GM18507 (cell line): ENCODE data around the gene CRELD2.

ENCODE experiments used
- DNase-seq: peaks from one replicate; pipeline ENCODE4 v3.0.0; 2011; ENCODE audit warnings: low read depth; ENCODE audit not compliant: insufficient read length; ENCODE audit errors: extremely low spot score
- FAIRE-seq: peaks from 2 replicates; lab custom pipeline; 2011; peaks lifted over from hg19 to GRCh38; lab: Jason Lieb, UNC

CRELD2 gene

DNA sequence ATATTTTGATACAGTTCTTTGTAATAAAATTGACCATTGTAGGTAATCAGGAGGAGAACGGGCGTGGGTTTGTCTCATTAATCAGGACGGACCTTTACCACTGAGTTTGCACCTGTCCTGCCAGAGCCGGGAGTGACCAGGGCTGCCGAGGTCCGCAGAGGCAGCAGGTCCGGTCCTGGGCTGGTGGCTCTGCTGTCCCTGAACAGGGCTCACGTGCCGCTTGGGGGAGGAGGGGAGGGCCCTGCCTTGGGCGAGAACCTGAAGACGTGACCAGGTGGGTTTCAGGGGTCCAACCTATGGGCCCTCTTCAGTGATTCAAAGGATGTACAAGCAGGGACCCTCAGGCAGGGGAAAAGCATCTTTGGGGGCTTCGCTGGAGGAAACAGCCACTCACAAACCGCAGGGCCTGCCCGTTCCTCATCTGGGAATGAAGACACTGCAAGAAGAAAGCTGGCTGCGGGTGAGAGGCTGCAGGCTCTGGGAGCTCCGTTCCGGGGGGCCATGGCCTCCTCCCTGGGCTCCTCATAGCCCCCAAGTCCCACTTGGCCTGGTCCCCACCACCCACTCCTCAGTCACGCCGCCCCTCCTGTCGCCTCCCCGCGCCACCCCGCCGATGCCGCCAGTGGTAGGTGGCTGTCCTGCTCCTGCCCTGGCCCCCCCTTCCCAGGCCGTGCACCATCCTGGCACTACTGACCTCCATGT lies 9.2 kb downstream of the CRELD2 start:
- FAIRE-seq = no peak
- no peak for DNase-seq

DNA sequence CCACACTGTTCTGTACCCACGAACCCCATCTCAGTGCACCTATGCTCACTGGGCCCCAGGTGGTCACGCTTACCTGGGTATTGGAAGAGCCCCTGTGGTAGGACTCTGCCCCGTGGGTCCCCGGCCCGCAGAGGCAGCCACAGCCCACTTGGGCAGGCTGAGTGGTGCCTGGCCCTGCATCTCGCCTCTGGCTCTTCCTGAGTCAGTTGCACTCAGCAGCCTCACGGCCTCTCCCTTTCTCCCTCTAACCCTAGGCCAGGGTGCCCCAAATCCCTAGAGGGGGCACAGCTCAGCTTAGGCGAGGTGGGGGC lies 9.7 kb downstream of the CRELD2 start:
- FAIRE-seq (no peak), DNase-seq (no peak)

DNA sequence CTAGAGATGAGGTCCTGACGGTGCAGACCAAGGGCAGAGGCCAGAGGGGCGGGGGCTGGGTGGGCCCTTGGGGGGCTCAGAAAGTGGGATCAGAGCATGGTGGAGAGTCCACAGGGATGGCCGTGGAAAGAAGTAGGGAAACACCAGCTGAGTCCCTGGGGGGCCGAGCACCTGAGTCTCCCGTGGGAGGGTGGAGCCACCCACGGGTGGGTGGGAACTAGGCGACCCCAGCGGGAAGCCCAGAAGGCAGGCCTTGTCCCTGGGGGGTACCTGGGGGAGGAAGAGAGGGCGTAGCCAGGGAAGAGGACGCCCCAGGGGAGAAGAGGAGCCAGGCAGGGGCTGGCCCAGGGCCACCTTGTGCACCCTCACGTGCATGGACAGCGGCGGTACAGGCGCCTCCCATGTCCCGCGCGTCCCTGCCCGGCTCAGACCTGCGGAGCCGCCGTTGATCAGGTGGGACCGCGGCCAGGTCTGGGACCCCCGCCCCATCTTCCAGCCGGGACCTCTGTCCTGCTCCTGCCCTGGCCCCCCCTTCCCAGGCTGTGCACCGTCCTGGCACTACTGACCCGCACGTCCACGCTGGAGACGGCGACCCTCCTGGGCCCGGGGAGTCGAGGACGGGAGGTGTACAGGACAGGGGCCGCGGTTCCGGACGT lies 10.2 kb downstream of the CRELD2 start:
- no peak for DNase-seq
- FAIRE-seq = no peak

DNA sequence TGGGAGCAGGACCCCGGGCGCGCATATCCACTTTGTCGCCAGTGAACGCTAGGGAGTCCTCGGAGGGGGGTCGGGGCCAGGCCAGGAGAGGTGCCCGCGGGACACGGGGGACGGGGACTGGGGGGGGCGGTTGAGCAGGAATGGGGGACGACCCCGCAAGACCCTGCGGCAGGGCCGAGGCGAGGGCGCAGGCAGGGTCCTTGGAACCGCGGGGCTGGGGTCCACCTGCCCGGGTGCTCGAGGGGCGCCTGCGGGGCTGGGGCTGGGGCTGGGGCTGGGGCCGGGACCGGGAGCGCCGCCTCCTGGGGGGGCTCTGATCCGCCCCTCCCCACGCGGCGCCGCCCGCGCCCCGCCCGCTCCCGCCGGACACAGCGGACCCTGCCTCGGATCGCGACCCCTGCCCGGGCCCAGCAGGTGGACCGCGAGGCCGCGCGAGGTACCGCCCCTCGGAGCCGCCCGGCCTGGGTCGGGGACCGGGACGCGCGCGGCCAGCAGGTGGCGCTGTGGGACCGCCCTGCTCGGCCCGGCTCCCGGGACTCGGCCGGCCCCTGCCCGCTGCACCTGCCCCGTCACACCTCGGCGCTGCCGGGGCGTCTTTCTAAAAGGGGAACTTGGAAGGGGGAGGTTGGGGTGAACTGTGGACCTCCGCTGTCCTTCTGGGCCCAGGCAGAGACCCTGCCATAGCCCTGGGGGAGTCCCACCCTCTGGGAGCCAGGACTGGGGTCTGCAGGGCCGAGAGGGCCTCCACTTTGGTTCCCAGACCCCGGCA lies 11.0 kb downstream of the CRELD2 start:
- DNase-seq = peak; percentile 63
- peak; percentile 77 for FAIRE-seq

DNA sequence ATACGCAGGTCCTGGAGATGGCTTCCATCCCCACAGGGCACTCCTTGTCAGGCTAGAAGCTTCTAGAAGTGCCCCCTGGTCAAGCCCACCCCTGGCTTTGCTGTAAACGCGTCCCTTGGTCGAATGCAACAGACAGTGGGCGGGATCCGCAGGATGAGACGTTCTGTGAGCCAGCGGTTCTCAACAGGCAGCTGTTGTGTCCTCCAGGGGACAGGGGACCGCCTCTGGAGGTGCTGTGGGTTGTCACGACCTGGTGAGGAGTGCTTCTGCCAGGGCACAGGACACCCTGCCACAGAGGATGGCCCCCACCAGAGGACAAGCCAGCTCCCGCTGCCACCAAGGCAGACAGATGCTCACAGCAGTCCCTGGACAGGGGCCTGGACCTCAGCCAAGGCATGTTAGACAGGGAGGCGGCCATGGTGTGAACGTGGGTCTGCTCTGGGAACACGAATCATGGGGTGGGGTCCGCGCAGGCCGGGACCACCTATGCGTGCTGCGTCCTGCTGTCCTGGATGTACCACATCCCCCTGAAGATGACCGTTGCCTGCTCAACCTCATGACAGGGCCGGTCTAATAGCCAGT lies 11.7 kb downstream of the CRELD2 start:
- no peak for FAIRE-seq
- DNase-seq = no peak

DNA sequence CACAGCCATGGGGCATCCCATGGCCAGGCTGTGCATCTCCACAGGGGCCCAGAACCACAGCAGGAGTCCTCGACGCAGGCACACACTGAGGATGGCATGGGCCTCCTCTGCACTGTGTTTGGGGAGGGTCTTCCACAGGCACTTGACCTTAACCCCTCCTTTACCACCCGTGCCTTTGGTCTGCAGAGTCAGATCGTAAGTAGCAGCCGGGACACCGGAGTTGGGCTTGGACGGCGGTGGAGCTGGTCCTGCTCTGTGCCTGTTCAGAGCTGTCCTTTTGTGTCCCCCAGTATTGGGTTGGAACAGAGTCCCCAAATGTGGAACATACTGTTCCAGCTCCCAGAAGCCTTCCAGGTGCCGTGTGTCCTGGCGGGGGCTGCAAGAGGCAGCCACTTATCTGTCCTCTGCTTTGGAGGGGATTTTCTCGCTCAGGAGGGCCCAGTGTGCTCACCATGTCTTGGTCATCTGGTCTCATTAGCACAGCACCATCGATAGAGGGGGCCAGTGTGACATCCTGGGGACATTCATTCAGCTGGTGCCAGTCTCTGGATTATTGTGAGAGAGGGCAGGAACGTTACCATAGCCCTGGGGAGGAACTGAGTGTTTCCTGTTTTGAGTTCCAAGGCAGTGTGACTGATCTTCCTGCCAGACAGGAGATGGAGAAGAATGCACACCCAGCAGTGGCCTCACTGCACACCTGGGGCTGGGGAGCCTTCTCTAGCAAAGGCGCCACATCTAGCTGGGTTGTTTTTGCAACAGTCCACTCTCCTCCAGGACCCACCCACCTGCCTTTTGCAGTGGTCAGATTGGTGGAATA lies 12.4 kb downstream of the CRELD2 start:
- DNase-seq = no peak
- peak; percentile 89 for FAIRE-seq

DNA sequence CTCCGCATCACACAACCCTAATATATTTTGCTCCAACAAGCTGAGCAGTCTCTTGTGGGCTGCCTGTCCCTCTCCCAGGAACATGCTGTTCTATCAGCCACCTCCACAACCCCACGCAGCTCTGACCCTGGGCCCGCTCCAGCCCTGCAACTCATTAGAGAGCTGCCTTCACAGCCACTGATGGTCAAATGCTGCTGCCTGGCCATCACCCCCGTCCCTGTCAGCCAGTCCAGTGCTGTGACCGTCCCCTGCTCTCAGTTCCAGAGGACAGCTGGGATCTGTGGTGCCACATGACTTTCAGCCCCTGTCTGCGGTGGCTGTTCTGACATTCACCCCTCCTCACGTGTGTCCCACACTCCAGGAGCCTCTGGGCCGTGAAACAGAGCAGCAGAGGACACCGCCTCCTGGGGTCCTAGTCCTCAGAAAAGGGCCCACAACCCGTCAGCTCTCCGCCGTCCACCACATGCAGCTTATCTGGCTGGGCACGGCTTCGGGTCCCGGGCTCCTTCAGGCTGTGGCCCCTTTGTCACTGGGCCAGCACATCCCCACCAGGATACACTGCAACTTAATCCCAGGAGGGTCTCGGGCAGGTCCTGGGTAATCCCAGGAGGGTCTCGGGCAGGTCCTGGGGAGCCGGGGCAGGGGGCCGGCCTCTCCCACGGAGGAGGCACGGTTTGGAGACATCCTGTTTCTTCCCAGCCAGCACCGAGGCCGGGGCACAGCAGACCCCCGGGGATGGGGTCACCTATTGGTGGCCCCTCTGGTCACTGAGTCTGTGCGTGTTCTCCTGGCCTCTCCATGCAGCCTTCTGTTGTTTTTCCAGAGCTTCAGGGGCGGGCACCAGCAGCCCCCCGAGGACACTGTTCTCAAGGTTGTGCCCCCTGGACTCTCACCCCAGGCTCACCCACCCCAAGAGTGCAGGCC lies 15.1 kb downstream of the CRELD2 start:
- FAIRE-seq = no peak
- no peak for DNase-seq

DNA sequence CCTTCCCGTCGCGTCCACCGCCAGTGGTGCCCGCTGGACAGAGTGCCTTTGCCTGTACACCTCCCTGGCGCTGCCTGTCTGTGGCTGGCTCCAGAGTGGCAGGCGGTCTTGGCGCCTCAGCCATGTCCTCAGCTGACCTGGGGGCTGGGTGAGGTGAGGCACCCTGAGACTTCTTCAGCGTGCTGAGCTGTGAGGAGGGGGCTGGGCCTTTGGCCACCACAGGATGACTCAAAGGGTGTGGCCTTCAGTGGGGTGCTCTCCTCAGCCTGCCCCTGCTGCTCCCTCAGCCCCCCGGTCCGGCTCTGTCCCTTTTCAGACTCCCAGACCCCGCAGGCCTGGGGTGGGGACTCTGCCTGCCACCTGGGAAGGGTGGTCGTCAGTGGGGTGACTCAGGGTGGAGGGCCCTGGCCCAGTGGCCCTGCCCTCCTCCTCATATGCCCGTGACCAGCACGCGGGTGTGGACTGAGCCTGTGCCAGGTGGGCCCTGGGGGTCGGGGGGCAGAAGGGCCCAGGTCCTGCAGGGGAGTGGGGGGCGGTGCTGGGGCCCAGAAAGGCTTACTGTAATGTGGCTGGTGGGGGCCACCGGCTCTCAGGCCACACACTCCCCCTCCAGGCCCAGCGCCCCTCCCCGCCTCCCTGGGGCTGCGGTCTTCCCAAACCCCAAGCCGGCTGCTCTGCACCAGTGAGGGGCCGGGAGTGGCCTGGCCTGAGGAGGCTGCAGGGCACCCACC lies 15.9 kb downstream of the CRELD2 start:
- FAIRE-seq = no peak
- no peak for DNase-seq

DNA sequence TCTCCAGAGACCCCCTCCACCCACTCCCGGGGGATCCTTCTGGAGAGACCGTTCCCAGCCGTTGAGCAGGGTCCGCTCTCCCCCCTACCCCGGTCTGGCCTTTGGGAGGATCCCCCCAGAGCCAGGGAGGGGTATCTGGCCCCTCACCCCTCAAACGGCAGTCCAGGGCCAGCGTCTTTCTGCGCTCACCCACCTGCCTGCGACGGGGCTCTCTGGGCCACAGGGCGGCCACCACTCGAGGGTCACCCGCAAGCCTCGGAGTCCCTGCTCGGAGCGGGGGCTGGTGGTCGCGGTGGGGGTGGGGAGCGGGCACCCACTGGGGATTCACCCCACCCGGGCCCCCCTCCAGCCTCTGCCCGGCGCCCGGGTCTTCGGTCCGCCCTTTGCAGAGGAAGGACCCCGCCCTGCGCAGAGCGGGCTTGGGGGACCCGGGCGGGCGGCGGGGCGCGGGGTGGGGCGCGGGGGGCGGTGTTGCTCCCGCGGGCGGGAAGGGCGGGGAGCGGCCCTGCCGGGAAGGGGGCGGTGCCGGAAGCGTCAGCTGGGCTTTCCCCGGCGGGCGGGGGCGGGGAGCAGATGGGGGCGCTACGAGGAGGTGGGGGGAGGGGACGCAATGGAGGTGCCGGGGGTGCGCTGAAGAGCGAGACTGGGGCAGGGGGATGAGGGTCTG lies 16.6 kb downstream of the CRELD2 start:
- FAIRE-seq = no peak

DNA sequence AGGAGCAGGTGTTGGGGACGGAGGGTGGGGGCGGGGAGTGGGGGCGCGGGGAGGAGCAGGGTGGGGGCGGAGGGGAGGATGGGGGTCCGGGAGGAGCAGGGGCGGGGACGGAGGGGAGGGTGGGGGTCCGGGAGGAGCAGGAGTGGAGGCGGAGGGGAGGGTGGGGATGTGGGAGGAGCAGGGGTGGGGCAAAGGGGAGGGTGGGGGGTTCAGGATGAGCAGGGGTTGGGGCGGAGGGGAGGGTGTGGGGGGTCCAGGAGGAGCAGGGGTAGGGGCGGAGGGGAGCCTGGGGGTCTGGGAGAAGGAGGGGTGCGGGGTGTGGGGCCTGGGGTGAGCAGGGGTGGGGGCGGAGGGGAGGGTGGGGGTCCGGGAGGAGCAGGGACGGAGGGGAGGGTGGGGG lies 17.1 kb downstream of the CRELD2 start:
- no peak for DNase-seq
- FAIRE-seq = no peak

More for the DNA sequence above, 16.6 kb downstream of the CRELD2 start:
- peak; percentile 45 for DNase-seq

DNA sequence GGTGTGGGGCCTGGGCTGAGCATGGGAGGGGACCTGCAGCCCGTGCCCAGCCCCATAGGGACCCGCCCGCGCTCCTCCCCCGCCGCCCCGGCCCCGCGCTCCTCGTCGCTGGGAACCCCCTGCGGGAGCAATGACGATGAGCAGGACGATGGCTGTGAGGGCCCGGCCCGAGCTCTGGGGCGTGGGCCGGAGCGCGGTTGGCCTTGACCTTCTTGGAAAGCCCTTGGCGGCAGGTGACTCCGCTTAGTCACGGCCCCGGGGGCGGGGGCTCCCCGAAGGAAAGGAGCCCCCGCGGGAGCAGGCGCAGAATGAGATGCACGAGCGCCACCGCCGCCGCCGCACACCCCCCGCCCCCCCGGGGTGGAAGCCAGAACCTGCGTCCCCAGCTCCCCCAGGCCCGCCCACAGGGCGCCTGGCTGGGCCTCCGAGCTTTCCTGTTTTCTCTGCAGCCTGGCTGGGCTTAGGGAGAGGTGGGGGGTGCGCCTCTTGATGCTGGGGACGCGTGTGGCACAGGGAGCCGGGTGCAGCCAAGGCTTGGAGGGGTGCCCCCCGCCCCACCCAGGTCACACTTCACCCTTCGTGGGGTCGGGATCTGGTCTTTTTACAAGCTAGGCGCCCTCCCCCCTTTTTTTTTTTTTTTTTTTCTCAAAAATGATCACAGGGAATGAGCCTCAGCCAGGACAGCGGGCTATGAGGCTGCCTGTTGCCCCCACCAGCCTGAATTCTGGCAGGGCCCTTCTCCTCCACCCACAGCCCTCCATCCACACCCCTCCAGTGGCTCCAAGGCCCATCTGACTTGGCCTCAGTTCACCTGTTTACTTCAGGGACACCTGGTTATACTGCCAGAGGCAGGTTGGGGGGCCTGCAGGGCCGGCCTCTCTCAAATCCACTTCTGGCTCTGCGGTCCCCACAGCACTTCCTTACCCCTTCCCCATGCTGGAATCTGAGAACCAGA lies 17.9 kb downstream of the CRELD2 start:
- FAIRE-seq (peak; percentile 87), DNase-seq (peak; percentile 63)

DNA sequence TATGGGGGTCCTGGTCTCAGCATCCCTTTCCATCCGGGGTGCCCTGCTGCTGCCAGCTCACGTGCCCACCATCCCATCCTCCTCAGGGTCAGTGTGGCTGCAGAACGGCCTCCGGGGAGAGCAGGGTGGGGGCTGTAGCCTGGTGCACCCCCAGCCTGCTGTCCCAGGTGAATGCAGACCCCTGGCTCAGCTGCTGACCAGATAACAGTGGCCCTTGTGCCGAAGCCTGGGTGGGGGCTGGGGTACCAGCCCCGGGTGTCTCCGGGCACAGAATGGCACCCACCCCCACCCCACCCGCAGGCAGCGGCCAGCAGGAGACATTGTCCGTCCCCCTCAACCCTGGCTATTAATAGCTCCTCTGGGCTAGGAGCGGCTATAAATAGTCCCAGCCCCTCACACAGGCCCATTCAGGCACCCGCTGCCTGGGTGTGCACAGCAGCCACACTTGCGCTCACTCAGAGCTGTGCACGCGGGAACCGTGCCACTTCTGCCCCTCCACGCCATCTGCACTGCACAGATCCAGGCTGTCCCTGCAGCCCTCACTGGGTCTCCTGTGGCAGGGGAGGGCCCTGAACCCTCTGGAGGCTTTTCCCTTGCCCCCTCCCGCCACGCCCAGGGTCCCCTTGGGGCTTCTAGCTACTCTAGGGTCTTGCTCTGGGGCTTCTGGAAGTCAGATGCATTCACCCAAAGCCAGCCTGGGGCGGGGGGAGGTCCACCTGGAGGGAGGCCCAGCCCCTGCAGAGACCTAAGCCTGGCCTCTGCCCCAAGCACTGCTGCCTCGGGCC lies 18.7 kb downstream of the CRELD2 start:
- FAIRE-seq (no peak), DNase-seq (no peak)

DNA sequence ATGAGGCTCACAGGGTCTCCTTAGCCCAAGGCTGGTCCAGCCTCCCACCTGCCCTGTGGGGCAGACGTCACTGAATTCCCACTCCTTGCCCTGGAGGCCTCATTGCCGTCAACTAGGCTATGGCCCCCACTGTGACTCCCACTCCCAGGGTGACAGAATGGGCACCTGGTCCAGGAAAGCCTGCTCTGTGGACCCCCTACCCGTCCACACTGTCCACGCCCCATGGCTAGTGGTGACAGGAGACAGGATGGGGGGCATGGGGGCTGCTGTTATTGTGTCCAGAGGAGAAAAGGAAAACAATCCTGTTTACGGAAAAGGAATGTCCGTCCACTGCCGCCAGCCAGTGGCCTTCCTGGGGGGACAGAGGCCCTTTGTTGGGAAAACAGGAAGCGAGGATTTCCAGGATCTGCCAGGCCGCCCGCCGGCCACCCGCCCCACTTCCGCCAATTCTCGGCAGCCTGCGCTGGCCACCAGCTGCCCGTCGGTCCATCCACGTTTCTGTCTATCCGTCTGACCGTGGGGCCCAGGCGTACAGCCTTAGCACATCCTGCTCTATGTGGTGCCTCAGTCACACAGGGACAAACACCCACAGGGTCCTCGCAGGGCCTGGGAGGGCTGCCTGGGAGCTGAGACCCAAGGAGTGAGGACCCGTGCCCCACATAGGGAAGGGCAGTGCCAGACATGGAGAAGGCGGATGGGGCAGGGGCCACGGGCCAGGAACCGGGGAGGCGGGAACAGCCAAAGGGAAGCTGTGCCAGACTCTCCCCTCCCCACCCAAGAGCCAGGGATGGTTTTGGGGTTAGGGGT lies 19.5 kb downstream of the CRELD2 start:
- FAIRE-seq = no peak
- no peak for DNase-seq

DNA sequence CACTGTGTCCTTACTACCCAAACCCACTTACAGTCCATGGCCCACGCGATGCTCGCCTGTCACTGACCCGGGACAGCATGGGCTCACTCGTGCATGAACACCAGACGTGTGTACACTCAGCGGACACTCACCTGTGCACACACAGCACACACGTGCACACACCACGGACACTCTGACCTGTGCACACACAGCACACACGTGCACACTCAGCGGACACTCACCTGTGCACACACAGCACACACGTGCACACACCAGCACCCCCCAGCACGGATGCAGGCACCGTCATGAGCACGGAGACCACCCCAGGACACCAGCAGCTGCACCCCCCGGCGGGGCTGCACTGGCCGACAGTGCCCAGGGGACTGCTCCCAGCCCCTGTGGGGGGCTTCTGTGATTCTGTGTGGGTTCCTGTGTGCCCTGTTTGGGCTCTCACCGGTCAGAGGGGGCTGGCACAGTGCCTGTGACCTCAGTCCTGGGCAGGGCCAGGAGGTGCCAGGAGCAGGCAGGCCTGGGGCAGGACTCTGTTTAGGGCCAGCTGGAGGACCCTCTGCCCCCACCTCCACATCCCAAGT lies 20.2 kb downstream of the CRELD2 start:
- DNase-seq = no peak
- FAIRE-seq = no peak
